SKM-1 treated with dmso at 0.1 percent for 144 hours (cell line): ENCODE results near the gene ARHGAP26.
A peak's percentile ranks its signal among the peaks of the same experiment; 100 is the strongest.

Experiments used
- DNase-seq: peaks from one replicate; lab custom pipeline; 2025; ENCODE audit not compliant: unreplicated experiment; lab: John Stamatoyannopoulos, UW

ARHGAP26 gene

GRCh38 chr5:143031781-143032580 is 261.8 kb downstream of the ARHGAP26 start:
- DNase-seq: no peak

DNA sequence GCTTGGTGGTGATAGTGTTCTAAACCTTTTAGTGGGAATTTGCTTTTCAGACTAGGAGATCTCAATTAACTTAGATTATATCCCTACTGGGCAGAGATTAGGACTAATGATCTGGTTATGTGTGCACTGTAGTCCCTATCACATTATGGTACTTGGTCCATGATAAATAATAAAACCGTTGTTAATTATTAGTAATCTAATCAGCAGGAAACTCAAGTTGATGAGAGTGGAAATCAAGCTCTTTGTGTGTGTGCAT is 262.3 kb downstream of the ARHGAP26 start:
- DNase-seq: no peak

DNA sequence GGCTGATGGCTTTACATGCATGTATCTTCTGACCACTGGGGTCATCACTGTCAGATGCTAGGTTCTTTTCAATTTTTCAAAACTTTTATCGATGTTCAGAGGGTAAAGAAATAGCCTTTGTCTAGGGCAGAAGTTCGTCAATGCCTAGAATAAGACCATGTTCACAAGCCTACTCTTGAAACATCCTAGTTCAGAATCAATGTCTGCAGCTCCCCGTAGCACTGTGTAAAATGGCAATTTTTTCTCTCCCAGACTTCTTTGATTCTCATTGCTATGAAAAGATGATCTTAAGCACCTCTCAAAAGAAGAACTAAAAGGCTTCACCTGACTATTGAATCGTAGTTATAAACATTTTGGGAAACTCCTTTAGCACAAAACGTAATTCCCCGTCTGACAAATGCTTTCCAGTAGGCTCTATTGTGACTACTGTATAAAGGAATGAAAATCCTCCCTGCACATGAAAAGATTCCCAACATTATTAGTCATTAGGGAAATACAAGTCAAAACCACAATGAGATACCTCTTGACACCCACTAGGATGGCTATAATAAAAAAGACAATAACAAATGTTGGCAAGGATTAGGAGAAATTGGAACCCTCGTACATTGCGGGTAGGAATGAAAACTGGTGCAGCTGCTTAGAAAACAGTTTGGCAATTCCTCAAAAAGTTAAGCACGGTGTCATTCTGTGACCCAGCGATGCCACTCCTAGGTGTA is 263.5 kb downstream of the ARHGAP26 start:
- DNase-seq: no peak

DNA sequence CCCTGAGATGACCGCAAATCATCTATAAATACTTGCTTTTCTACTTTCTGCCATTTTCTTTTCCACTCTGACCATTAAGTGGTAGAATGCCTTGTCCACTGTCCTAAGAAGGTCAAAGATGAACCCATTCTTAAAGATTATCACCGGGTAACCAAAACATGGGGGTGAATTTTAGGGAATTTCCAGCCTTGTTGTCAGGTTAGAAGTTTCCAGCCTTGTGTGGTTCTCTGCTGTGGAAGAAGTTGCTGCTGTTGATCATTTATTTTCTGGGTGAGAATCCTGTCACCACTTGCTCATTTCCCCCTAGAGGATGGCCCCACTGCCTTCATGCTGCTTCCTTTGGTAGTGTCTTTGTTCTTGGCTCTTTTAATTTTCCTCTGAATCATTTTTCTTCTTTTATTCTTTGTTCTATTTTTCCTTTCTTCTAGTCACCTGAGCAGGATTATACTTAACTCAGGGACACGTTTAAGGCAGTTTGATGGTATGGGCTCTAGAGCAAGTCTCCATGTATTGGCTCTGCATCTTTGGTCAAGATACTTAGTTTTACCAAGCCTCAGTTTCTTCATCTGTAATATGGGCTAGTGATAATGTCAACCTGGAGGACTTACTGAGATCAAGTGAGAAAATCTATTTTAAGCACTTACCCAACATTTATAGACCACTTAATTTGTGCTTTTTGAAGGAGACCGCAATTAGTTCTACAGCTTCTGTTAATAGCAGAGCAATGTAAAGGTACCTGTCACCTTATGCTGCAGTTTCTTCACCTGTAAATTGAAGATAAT is 266.2 kb downstream of the ARHGAP26 start:
- no peak for DNase-seq

DNA sequence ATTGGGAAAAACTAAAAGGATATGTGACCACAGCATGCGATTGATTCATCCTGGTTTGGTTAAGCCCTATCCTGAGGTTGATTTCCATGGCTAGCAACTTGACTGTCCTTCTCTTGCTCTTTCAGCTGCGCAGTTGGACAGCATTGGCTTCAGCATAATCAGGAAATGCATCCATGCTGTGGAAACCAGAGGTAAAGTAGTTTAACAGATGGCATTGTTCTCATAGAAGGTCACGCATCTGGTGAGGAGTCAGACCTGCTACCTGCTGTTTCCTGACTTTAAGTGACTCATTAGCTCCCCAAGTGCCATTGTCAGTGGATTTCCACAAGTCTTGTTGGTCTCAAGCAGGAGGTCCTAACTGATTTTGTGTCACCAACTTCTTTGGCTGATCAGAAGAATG is 266.9 kb downstream of the ARHGAP26 start:
- no peak for DNase-seq

- DNase-seq: no peak
Observed at GRCh38 chr5:143037708-143038107, 267.5 kb downstream of the ARHGAP26 start.

DNA sequence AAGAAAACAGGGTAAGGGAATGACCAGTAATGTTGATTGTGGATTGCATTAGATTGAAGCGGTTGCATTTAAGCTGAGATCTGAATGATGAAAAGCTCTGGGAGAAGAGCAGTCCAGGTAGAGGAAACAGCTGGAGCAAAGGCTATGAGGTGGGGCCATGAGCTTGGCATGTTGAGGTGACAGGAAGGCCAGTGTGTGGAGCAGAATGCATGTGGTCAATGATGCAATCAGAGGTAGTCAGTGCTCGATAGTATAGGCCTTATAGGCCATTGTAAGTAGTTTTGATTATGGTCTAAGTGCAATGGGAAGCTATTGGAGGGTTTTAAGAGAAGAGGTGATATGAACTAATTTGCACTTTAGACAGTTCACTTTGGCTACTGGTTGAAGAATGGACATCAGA is 270.4 kb downstream of the ARHGAP26 start:
- DNase-seq: peak; percentile 36

GRCh38 chr5:143041461-143041860 is 271.3 kb downstream of the ARHGAP26 start:
- no peak for DNase-seq

DNA sequence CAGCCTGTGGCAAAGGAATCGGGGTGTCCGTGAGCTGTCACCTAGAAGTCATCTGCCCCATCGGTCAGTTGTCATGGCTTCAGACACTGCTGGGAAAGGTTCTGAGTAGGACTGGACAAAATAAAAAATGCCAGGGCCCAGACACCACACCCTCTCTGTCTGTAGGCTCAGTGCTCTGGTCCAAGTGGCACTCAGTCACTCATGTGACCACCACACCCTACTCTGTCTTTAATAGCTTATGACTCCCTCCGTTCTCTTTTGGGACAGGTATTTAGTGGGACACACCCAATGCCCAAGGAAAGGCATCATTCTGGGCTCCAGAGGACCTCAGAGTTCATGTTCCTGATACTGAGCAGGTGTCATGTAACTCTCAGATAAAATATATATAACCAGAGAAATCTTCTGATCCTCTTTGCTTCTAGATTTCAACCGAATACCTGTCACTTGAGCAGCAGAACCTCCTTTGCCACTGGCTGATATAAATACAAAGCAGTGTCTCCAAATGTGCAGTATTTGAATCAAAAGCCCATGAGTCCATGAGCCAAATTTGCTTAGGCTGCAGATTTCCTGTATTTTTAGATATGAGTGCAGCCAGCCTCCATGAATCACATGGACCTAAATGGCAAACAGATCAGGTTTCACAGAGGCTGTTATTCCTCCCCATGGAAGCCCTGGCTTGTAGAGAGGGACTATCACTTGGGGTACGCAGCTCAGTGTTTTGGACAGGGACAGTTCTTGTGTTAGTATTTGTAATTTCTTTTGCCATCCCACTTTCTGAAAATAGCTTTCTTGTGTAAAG is 272.0 kb downstream of the ARHGAP26 start:
- DNase-seq: no peak

DNA sequence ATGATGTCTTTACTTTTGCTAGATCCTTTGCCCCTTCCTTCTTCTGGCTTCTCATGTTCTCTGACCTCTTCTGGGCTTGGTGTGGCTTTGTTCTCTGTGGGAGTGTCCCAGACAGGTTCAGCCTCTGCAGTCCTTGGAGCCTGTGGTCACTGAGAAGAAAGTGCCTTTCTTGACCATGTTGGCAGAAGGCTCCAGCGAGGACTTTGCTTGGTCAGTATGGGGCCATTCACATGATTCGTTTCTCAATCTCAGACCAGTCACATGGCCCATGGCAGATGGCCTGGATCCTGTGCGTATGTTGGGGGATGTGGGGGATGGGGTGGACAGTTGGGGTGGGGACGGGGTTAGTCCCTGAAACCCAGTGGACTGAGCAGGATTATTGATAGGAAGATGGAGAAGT is 274.1 kb downstream of the ARHGAP26 start:
- DNase-seq: no peak

DNA sequence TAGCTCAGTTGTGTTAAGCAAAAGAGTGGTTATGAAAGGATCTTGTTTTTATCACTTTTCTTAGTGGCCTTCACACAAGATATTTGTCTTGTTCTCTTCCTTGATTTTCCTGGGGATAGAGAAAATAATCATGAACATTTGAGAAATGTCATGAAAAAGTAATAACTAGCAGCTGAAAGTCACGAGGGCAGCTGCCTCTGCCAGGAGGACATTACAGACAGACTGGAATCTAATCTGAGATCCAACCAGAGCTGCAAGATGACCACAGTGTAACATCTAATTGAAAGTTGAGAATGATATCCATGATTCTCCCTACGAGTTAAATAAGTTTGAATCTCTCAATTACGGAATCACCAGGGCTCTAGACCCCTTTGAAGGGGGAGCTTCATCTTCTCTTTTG is 274.9 kb downstream of the ARHGAP26 start:
- DNase-seq: no peak

- no peak for DNase-seq
Observed at GRCh38 chr5:143046314-143046713, 276.1 kb downstream of the ARHGAP26 start.

DNA sequence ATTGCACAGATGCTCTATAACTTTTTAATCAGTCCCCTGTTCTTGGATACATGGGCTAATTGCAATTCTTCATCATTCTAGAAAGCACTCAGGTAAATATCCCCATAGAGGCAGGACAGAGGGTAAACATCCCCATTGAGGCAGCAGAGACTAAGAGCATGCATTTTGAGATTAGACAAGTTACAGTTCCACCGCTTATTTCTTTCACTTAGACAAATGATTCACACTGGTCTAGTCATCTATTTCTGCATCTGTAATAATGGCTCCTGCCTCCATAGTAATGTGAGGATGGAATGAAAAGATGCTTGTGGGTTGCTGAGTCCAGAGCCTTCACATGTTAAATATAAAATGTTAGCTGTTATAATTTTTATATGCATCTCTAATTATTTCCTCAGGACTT is 276.9 kb downstream of the ARHGAP26 start:
- DNase-seq: no peak

DNA sequence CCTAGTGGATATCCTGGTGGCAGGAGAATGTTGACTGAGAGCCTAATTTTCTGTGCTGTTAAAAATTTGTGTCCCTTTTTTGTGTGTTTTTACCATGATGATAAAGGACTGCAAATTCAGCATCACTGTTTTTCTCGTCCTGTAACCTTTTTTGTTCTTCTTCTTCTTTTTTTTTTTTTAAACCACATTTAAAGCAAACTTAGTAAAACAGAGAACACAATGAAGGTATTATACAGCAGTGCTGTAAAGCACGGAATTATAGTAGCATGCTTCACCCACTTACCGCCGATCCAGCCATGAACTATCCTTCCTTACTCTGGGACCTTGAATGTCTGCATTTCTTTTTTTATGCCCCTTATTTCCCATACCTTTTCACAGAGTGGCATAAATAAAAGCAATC is 280.0 kb downstream of the ARHGAP26 start:
- no peak for DNase-seq

DNA sequence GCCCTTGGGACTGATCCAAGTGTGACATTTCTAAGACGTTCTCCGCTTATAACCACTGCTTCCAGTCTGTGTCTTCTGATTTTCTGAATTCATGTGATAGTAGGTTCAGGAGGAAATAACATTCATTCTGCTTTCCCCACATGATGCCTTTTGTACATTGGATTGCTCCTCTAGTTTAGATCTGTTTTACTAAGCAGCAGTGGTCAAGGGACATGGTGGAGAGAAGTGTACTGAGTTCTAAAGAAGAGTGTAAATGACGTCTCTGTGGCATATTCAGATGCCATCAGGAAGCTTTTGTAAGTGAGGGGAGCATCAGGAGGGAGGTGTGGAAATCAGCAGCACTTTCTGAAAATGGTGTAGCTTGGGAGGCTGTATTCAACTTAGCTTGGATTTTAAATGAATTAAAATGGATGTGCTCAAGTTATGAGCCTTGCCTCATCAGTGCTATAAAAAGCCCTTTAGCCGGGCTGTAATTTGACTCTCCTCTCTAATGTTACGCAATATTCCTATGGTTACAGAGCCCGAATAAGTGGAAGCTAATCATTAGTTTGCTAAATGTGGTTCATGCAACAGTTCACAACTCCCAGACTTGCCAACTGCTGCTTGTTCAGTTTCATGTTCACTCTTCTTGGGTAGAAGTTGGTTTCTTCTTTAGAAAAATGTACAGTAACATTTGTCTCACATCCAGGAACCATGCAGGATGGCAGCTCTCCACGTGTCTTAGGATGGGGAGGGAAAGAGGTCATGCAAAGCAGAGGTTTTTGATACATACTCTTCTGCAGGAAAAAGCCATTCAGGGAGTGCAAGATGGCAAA is 281.3 kb downstream of the ARHGAP26 start:
- DNase-seq: peak; percentile 93

DNA sequence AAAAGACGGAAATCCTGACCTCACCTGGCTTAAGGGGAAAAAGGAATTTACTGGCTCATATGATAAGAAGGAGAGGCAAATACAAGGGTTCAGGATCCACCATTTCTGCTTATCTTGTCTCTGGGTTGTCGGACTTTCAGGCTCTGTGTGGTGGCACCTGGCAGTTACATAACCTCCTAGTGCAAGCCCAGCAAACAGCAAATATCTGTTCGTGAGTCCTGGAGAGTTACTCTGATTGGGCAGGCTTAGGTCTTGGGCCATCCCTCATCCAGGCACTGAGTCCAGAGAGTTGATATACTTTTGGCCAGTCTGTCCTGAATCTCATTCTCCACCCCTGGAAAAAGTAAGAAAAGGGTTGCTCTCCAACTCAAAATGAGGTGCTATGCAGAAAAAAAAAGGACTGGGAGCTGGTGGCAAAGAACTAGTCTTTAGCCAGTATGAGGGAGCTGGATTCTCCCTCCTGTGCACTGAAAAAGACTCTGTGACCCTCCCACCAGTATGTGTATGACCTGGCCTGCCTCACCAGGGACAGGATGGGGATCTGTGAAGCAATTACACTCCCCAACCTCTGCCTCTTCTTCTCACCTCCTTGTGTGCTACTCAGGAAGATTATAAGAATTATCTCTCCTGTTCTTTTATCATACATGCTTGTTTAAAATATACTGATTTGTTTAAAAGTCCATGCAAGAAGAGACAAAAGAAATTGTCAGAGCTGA is 282.9 kb downstream of the ARHGAP26 start:
- DNase-seq: no peak

DNA sequence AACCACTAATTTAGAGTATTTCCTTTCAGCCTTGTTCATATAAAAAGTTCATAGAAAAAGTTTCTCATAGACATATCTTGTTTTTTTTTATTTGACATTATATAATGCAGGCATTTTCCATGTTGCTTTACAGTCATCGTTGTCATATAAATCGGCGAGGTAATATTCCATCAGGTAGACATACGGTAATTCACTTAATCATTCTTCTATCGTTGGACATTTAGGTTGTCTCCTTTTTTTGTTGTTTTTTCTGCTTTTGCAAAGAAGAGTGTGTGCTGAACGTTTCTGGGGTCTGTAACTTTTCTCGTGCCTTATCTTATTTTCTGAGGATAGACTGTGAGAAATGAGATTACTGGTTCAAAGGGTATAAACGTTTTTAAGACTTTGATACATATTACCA is 283.6 kb downstream of the ARHGAP26 start:
- DNase-seq: no peak

- no peak for DNase-seq
Observed at GRCh38 chr5:143054480-143054941, 284.3 kb downstream of the ARHGAP26 start.

GRCh38 chr5:143055596-143056338 is 285.6 kb downstream of the ARHGAP26 start:
- DNase-seq: no peak
